H1 (cell line): ENCODE data around the gene OLFML2A. TPM values are rescaled to one million over a fixed set of nuclear protein-coding genes. Genes with fewer than 3 reads are reported as not detected.

Source experiments
- ASH2L ChIP-seq: fragments of 200-600, 300-600 bp; sonication (generic); IDR thresholded peaks from one replicate; pipeline ENCODE4 v1.7.1; 2017; ENCODE audit warnings: low read length
- MAFK ChIP-seq: IDR thresholded peaks from 2 replicates; pipeline ENCODE4 v1.6.1; 2012; ENCODE audit warnings: low read depth, mild to moderate bottlenecking, improper control_type of control experiment, low read length
- polyA plus RNA-seq, 7 experiments: library from polyadenylated mRNA; depleted of rRNA in 3 of 7; stranded (reverse) in 5 of 7; unstranded in 2 of 7; fragments of >200 nt in 5 of 7; fragments of 200-250 nt in 2 of 7; gene quantifications; 1 replicate in 5 of 7; 2 replicates in 1 of 7; 4 replicates in 1 of 7; pipeline versions ENCODE4 v1.2.1 to v1.2.3, GENCODE V29; 2011 to 2013; ENCODE audit warnings: missing spikeins in 2 of 7, mixed read lengths in 2 of 7
- total RNA-seq: library from RNA; stranded (reverse); fragmentation: NEBNext Ultra II Directional; extraction: Animal tissue kit (Norgen Biotek cat#: 25700); gene quantifications from 2 replicates; pipeline ENCODE4 v1.2.1, GENCODE V29; 2021

OLFML2A gene
- total and polyA plus RNA-seq, 2 of the 8 experiments (the other 6 are each of a cell fraction or from before 2014, with no cell fraction given): 7.8 to 11.5 TPM

- TF ChIP-seq MAFK: no peak
- no peak for TF ChIP-seq ASH2L
Measured at GRCh38 chr9:124801356-124801755, 24.4 kb downstream of the OLFML2A start (continued).
